Naive B cell (primary cell): ENCODE results near the gene SCAMP3. TPM values are rescaled to one million over a fixed set of nuclear protein-coding genes. Genes with fewer than 3 reads are reported as not detected.
A peak's percentile ranks its signal among the peaks of the same experiment; 100 is the strongest.

Source experiments
- ATAC-seq, 2 donors: fragments of 150-1000 bp; cut with Tn5 transposase; 2 replicates each; pipeline ENCODE4 v1.10.0; 2021; ENCODE audit warnings: low read depth in 2 of 2, mild to moderate bottlenecking in 2 of 2, moderate library complexity in 2 of 2
- DNase-seq: peaks from one replicate; pipeline ENCODE4 v3.0.0; 2022
- H3K27ac Mint-ChIP-seq, 6 donors: one replicate each; pipeline ENCODE4 v1.8.0; 2020 to 2022; ENCODE audit warnings: mild to moderate bottlenecking in 6 of 6, mixed read lengths in 6 of 6, moderate library complexity in 5 of 6, inconsistent platforms in 2 of 6
- H3K27me3 Mint-ChIP-seq, 3 donors: one replicate each; pipeline ENCODE4 v1.8.0; 2021 to 2022; ENCODE audit warnings: mixed read lengths in 3 of 3, mild to moderate bottlenecking in 1 of 3
- H3K36me3 Mint-ChIP-seq, 2 donors: one replicate each; pipeline ENCODE4 v1.8.0; 2020 to 2022; ENCODE audit warnings: mixed read lengths in 2 of 2, inconsistent platforms in 1 of 2, mild to moderate bottlenecking in 1 of 2
- H3K4me1 Mint-ChIP-seq, 3 donors: one replicate each; pipeline ENCODE4 v1.8.0; 2020 to 2022; ENCODE audit warnings: mixed read lengths in 3 of 3, inconsistent platforms in 1 of 3, mild to moderate bottlenecking in 1 of 3, moderate library complexity in 1 of 3
- H3K4me3 Mint-ChIP-seq, 8 donors: one replicate each; pipeline ENCODE4 v1.8.0; 2020 to 2022; ENCODE audit warnings: mild to moderate bottlenecking in 8 of 8, mixed read lengths in 8 of 8, moderate library complexity in 8 of 8, inconsistent platforms in 2 of 8
- H3K9me3 Mint-ChIP-seq, 7 donors: one replicate each; pipeline ENCODE4 v1.8.0; 2020 to 2022; ENCODE audit warnings: mixed read lengths in 7 of 7, mild to moderate bottlenecking in 5 of 7, inconsistent platforms in 2 of 7, moderate library complexity in 1 of 7
- polyA plus RNA-seq, 6 donors: library from polyadenylated mRNA; unstranded; fragments of 300-500 nt; fragmentation: Illumina TruSeq; gene quantifications; one replicate each; pipeline ENCODE4 v1.2.3, GENCODE V29; 2021; ENCODE audit warnings: low read depth in 6 of 6

The SCAMP3 gene
- polyA plus RNA-seq, 6 donors from 2014 or later, result 100 to 142 (median 125) TPM

GRCh38 chr1:155208541-155209311 lies 53.4 kb downstream of the SCAMP3 start, which contains the start of gene MTX1:
TSS of gene MTX1 (plus strand) at chr1:155208695. CDS start at chr1:155208805, 110 bp downstream.
- ATAC-seq, result peak; percentile 78 to 80
- Mint-ChIP-seq H3K4me3 (peak within 1 kb of the TSS; percentile 87 to 96 (median 92)), H3K4me1 (peaks cover 17 to 26% (median 20%) of the 10 kb centered on the region in 3 donors), H3K36me3 (no peaks in the 10 kb centered on the region), H3K27ac (peak within 1 kb of the TSS; percentile 97 to 99 (median 98)), H3K27me3 (no peaks in the 10 kb centered on the region), H3K9me3 (no peaks in the 10 kb centered on the region)
- DNase-seq, result peak; percentile 93

- Mint-ChIP-seq H3K4me3 (peak within 1 kb of the TSS; percentile 87 to 96 (median 92)), H3K9me3 (no peaks in the 10 kb centered on the region), H3K36me3 (no peaks in the 10 kb centered on the region), H3K4me1 (peaks cover 17 to 26% (median 20%) of the 10 kb centered on the region in 3 donors), H3K27ac (peak within 1 kb of the TSS; percentile 97 to 99 (median 98)), H3K27me3 (no peaks in the 10 kb centered on the region)
- ATAC-seq (no peak), DNase-seq (no peak)
Measured at GRCh38 chr1:155207806-155208540, 54.2 kb downstream of the SCAMP3 start, which contains the start of gene THBS3. TSS of gene THBS3 (minus strand) at chr1:155207897. CDS start at chr1:155207876, 21 bp downstream.

- Mint-ChIP-seq H3K9me3 (no peaks in the 10 kb centered on the region), H3K36me3 (no peaks in the 10 kb centered on the region), H3K27ac (peak overlapping the region; percentile 86 to 99 (median 96)), H3K4me3 (peak overlapping the region; percentile 55 to 95 (median 81)), H3K27me3 (no peaks in the 10 kb centered on the region), H3K4me1 (peaks cover 17 to 26% (median 20%) of the 10 kb centered on the region in 3 donors)
- peak; percentile 86 for DNase-seq
- ATAC-seq, result peak; percentile 29 to 39
Measured at GRCh38 chr1:155206891-155207805, 55.0 kb downstream of the SCAMP3 start.

Other genes with a start within 250 kb of the SCAMP3 start
- gene DCST2, start 228.6 kb downstream of the SCAMP3 start, polyA plus RNA-seq, result not detected
- not detected for gene DCST1, start 228.5 kb downstream of the SCAMP3 start, polyA plus RNA-seq
- gene ADAM15, start 211.0 kb downstream of the SCAMP3 start, polyA plus RNA-seq, result 1 to 10 TPM; 2.8 to 8.8 (median 7.0) TPM
- 1 to 10 TPM in 5 of 6 donors, not detected in 1; 2.6 to 6.0 (median 3.3) TPM for gene EFNA4, start 198.6 kb downstream of the SCAMP3 start, polyA plus RNA-seq
- gene EFNA3, start 183.5 kb downstream of the SCAMP3 start, polyA plus RNA-seq, result 1 to 10 TPM in 3 of 6 donors, under 1 TPM in 2, not detected in 1; 0.54 to 2.9 (median 2.1) TPM
- gene EFNA1, start 134.5 kb downstream of the SCAMP3 start, polyA plus RNA-seq, result under 1 TPM in 3 of 6 donors, not detected in 3; 0.18 to 0.82 (median 0.56) TPM
- 100 to 1,000 TPM; 152 to 273 (median 201) TPM for gene SLC50A1, start 126.5 kb downstream of the SCAMP3 start, polyA plus RNA-seq
- 100 to 1,000 TPM in 1 of 6 donors, 10 to 100 TPM in 5; 77.4 to 100 (median 90.5) TPM for gene DPM3, start 121.8 kb downstream of the SCAMP3 start, polyA plus RNA-seq
- 100 to 1,000 TPM; 340 to 379 (median 354) TPM for gene KRTCAP2, start 89.1 kb downstream of the SCAMP3 start, polyA plus RNA-seq
- gene TRIM46, start 88.5 kb downstream of the SCAMP3 start, polyA plus RNA-seq, result under 1 TPM in 2 of 6 donors, not detected in 4; 0.13 to 0.35 TPM
- gene THBS3, start 54.5 kb downstream of the SCAMP3 start, polyA plus RNA-seq, result 1 to 10 TPM; 1.1 to 3.9 (median 2.2) TPM
- 10 to 100 TPM; 35.5 to 49.1 (median 42.0) TPM for gene MTX1, start 53.7 kb downstream of the SCAMP3 start, polyA plus RNA-seq
- gene ENTREP3, start 6.9 kb downstream of the SCAMP3 start, polyA plus RNA-seq, result 1 to 10 TPM in 3 of 6 donors, under 1 TPM in 3; 0.54 to 1.7 (median 1.2) TPM
- gene CLK2, start 11.1 kb upstream of the SCAMP3 start, polyA plus RNA-seq, result 10 to 100 TPM; 11.6 to 28.2 (median 18.1) TPM
- under 1 TPM in 2 of 6 donors, not detected in 4; 0.08 to 0.33 TPM for gene HCN3, start 15.1 kb upstream of the SCAMP3 start, polyA plus RNA-seq
- gene PKLR, start 39.1 kb upstream of the SCAMP3 start, polyA plus RNA-seq, result not detected
- 100 to 1,000 TPM in 5 of 6 donors, 10 to 100 TPM in 1; 99.4 to 187 (median 117) TPM for gene FDPS, start 46.5 kb upstream of the SCAMP3 start, polyA plus RNA-seq
- 1 to 10 TPM in 5 of 6 donors, not detected in 1; 3.4 to 6.5 (median 5.0) TPM for gene RUSC1, start 58.5 kb upstream of the SCAMP3 start, polyA plus RNA-seq